Myocyte (in vitro differentiated cells): ENCODE results near the gene CD83. TPM values are rescaled to one million over a fixed set of nuclear protein-coding genes. Genes with fewer than 3 reads are reported as not detected.
"Not testable (repeated sequence)": the region's sequence is repeated elsewhere in the genome, so short reads cannot be mapped to it uniquely, and the experiment has no call there.

Experiments
- DNase-seq: peaks from one replicate; pipeline ENCODE4 v3.0.0-alpha.2; 2012; ENCODE audit warnings: low read depth
- total RNA-seq: library from RNA; depleted of rRNA; stranded (reverse); fragments of >200 nt; gene quantifications from 2 replicates; pipeline ENCODE4 v1.2.3, GENCODE V29; 2014

Gene CD83
- total RNA-seq, 1 donor from 2014 or later: 0.37 TPM

- DNase-seq: no peak
These were observed 30.3 kb downstream of the CD83 start for GRCh38 chr6:14147891-14148290.

- DNase-seq: no peak
These were observed 30.9 kb downstream of the CD83 start for GRCh38 chr6:14148471-14148870.

- no peak for DNase-seq
These were observed 31.6 kb downstream of the CD83 start for GRCh38 chr6:14149053-14149738.

GRCh38 chr6:14149739-14150130 is 32.2 kb downstream of the CD83 start:
- DNase-seq: no peak

- not testable (repeated sequence) for DNase-seq
These were observed 33.7 kb downstream of the CD83 start for GRCh38 chr6:14151300-14151699.

GRCh38 chr6:14151773-14152172 is 34.2 kb downstream of the CD83 start:
- DNase-seq: no peak

GRCh38 chr6:14153228-14153627 is 35.7 kb downstream of the CD83 start:
- no peak for DNase-seq

GRCh38 chr6:14159090-14159489 is 41.5 kb downstream of the CD83 start:
- DNase-seq: no peak

GRCh38 chr6:14162826-14163225 is 45.3 kb downstream of the CD83 start:
- no peak for DNase-seq

GRCh38 chr6:14165091-14165490 is 47.5 kb downstream of the CD83 start:
- peak; percentile 71 for DNase-seq

GRCh38 chr6:14166839-14167238 is 49.3 kb downstream of the CD83 start:
- DNase-seq: no peak

GRCh38 chr6:14170128-14170527 is 52.6 kb downstream of the CD83 start:
- DNase-seq: no peak

GRCh38 chr6:14172562-14172961 is 55.0 kb downstream of the CD83 start:
- DNase-seq: no peak

- no peak for DNase-seq
These were observed 56.7 kb downstream of the CD83 start for GRCh38 chr6:14174226-14174625.

GRCh38 chr6:14174996-14175395 is 57.4 kb downstream of the CD83 start:
- no peak for DNase-seq

- DNase-seq: no peak
These were observed 58.9 kb downstream of the CD83 start for GRCh38 chr6:14176429-14176828.

GRCh38 chr6:14177413-14178082 is 60.0 kb downstream of the CD83 start:
- no peak for DNase-seq

- DNase-seq: no peak
These were observed 60.5 kb downstream of the CD83 start for GRCh38 chr6:14178083-14178445.

GRCh38 chr6:14180609-14181008 is 63.0 kb downstream of the CD83 start:
- no peak for DNase-seq

- DNase-seq: no peak
These were observed 65.3 kb downstream of the CD83 start for GRCh38 chr6:14182916-14183315.
